Neural progenitor cell (in vitro differentiated cells): Measurements from ENCODE around the gene MT1G. TPM values are rescaled to one million over a fixed set of nuclear protein-coding genes. Genes with fewer than 3 reads are reported as not detected.

ENCODE experiments used
- DNase-seq: peaks from one replicate; pipeline ENCODE4 v3.0.0-alpha.2; 2016; ENCODE audit warnings: low spot score
- H2AFZ ChIP-seq: fragments of 200-600 bp; sonication (generic); replicated peaks from 2 replicates; pipeline ENCODE4 v1.6.1; 2016; ENCODE audit warnings: antibody characterized with exemption
- H3F3A ChIP-seq: fragments of 200-600 bp; sonication (generic); 2 replicates; pipeline ENCODE4 v1.6.1; 2016; ENCODE audit warnings: antibody characterized with exemption, low read depth
- H3K27ac ChIP-seq: fragments of 200-600 bp; sonication (generic); 2 replicates; pipeline ENCODE4 v1.5.1; 2016; ENCODE audit warnings: mild to moderate bottlenecking
- H3K27me3 ChIP-seq: fragments of 200-600 bp; sonication (generic); 2 replicates; pipeline ENCODE4 v1.6.1; 2016; ENCODE audit warnings: mild to moderate bottlenecking, moderate library complexity
- H3K36me3 ChIP-seq: fragments of 200-600 bp; sonication (generic); 2 replicates; pipeline ENCODE4 v1.5.1; 2016
- H3K4me1 ChIP-seq: fragments of 200-600 bp; sonication (generic); 2 replicates; pipeline ENCODE4 v1.6.1; 2016; ENCODE audit warnings: mixed run types
- H3K4me2 ChIP-seq: fragments of 200-600 bp; sonication (generic); 2 replicates; pipeline ENCODE4 v1.6.1; 2016
- H3K4me3 ChIP-seq: fragments of 200-600 bp; sonication (generic); 2 replicates; pipeline ENCODE4 v1.5.1; 2016
- H3K79me2 ChIP-seq: fragments of 200-600 bp; sonication (generic); 2 replicates; pipeline ENCODE4 v1.6.1; 2016; ENCODE audit warnings: low read depth
- H3K9ac ChIP-seq: fragments of 200-600 bp; sonication (generic); 2 replicates; pipeline ENCODE4 v1.6.1; 2016
- H3K9me3 ChIP-seq: fragments of 200-600 bp; sonication (generic); 2 replicates; pipeline ENCODE4 v1.5.1; 2016; ENCODE audit warnings: low read depth
- H4K20me1 ChIP-seq: fragments of 200-600 bp; sonication (generic); 2 replicates; pipeline ENCODE4 v1.6.1; 2016; ENCODE audit warnings: low read depth
- H3K27ac Mint-ChIP-seq: 3 replicates; pipeline ENCODE4 v1.8.0; 2021; ENCODE audit warnings: mixed read lengths
- H3K27me3 Mint-ChIP-seq: 2 replicates; pipeline ENCODE4 v1.8.0; 2022; ENCODE audit warnings: low read depth, mild to moderate bottlenecking, inconsistent platforms, moderate library complexity, mixed read lengths; ENCODE audit not compliant: insufficient read depth
- H3K36me3 Mint-ChIP-seq: 3 replicates; pipeline ENCODE4 v1.8.0; 2021; ENCODE audit warnings: mixed read lengths
- H3K4me1 Mint-ChIP-seq: 3 replicates; pipeline ENCODE4 v1.8.0; 2021; ENCODE audit warnings: mixed read lengths
- H3K4me3 Mint-ChIP-seq: 3 replicates; pipeline ENCODE4 v1.8.0; 2021; ENCODE audit warnings: mild to moderate bottlenecking, moderate library complexity, mixed read lengths
- H3K9me3 Mint-ChIP-seq: 3 replicates; pipeline ENCODE4 v1.8.0; 2020; ENCODE audit warnings: mixed read lengths
- CTCF ChIP-seq: fragments of 200-600 bp; sonication (generic); IDR thresholded peaks from 2 replicates; pipeline ENCODE4 v1.5.1; 2017; ENCODE audit warnings: antibody characterized with exemption, mild to moderate bottlenecking
- EZH2 ChIP-seq: fragments of 200-600 bp; sonication (generic); IDR thresholded peaks from 2 replicates; pipeline ENCODE4 v1.6.1; 2017; ENCODE audit warnings: antibody characterized with exemption, mild to moderate bottlenecking, moderate library complexity
- EZH2phosphoT487 ChIP-seq: fragments of 200-600 bp; sonication (generic); IDR thresholded peaks from 2 replicates; pipeline ENCODE4 v1.6.1; 2017; ENCODE audit warnings: antibody characterized with exemption
- total RNA-seq: library from RNA; depleted of rRNA; stranded (reverse); fragments of >200 nt; gene quantifications from 2 replicates; pipeline ENCODE4 v1.2.3, GENCODE V29; 2015; ENCODE audit warnings: low replicate concordance

MT1G gene
- total RNA-seq, 1 donor from 2014 or later, result not detected

GRCh38 chr16:56657555-56658326, 10.1 kb downstream of the MT1G start, which contains the start of gene MT1F:
Gene MT1F, plus strand, starts transcription at chr16:56657959. Its CDS starts 100 bp downstream, at chr16:56658059.
- Histone ChIP-seq H3F3A (peaks cover 13% of the 10 kb centered on the region), H2AFZ (peak within 1 kb of the TSS; percentile 74), H3K9me3 (no peaks in the 10 kb centered on the region), H3K4me1 (peaks cover 7% of the 10 kb centered on the region), H3K79me2 (no peaks in the 10 kb centered on the region), H3K27ac (no peak within 1 kb of the TSS), H3K4me2 (peak within 1 kb of the TSS; percentile 86), H3K36me3 (no peaks in the 10 kb centered on the region), H4K20me1 (peaks cover 8% of the 10 kb centered on the region), H3K4me3 (peak within 1 kb of the TSS; percentile 56), H3K27me3 (peaks cover 97% of the 10 kb centered on the region), H3K9ac (no peak within 1 kb of the TSS)
- Mint-ChIP-seq H3K9me3 (no peaks in the 10 kb centered on the region), H3K36me3 (no peaks in the 10 kb centered on the region), H3K27ac (no peak within 1 kb of the TSS), H3K4me1 (peaks cover 12% of the 10 kb centered on the region), H3K4me3 (peak within 1 kb of the TSS; percentile 88), H3K27me3 (peaks cover 52% of the 10 kb centered on the region)
- no peak for TF ChIP-seq CTCF
- peak; percentile 23 for TF ChIP-seq EZH2phosphoT487
- TF ChIP-seq EZH2, result peak; percentile 61
- DNase-seq, result peak; percentile 89

GRCh38 chr16:56653218-56653617, 14.6 kb downstream of the MT1G start:
- no peaks in the 10 kb centered on the region for H3K9me3 Mint-ChIP-seq
- peaks cover 4% of the 10 kb centered on the region for H3K4me1 ChIP-seq
- peaks cover 11% of the 10 kb centered on the region for H3F3A ChIP-seq
- peaks cover 5% of the 10 kb centered on the region for H4K20me1 ChIP-seq
- H3K27ac ChIP-seq, result no peak overlapping the region
- no peak overlapping the region for H2AFZ ChIP-seq
- TF ChIP-seq EZH2 (no peak), EZH2phosphoT487 (no peak), CTCF (no peak)
- peaks cover 97% of the 10 kb centered on the region for H3K27me3 ChIP-seq
- H3K4me3 Mint-ChIP-seq, result no peak overlapping the region
- no peak overlapping the region for H3K27ac Mint-ChIP-seq
- H3K36me3 Mint-ChIP-seq, result no peaks in the 10 kb centered on the region
- H3K9ac ChIP-seq, result no peak overlapping the region
- H3K4me1 Mint-ChIP-seq, result peaks cover 7% of the 10 kb centered on the region
- no peak overlapping the region for H3K4me2 ChIP-seq
- peaks cover 34% of the 10 kb centered on the region for H3K27me3 Mint-ChIP-seq
- H3K4me3 ChIP-seq, result no peak overlapping the region
- H3K36me3 ChIP-seq, result no peaks in the 10 kb centered on the region
- no peak for DNase-seq
- H3K9me3 ChIP-seq, result no peaks in the 10 kb centered on the region
- no peaks in the 10 kb centered on the region for H3K79me2 ChIP-seq

GRCh38 chr16:56652600-56652999, 15.3 kb downstream of the MT1G start:
- Mint-ChIP-seq H3K9me3 (no peaks in the 10 kb centered on the region), H3K4me1 (peaks cover 3% of the 10 kb centered on the region), H3K27ac (no peak overlapping the region), H3K4me3 (no peak overlapping the region), H3K27me3 (peaks cover 34% of the 10 kb centered on the region), H3K36me3 (no peaks in the 10 kb centered on the region)
- H3K9me3 ChIP-seq, result no peaks in the 10 kb centered on the region
- no peaks in the 10 kb centered on the region for H3K4me1 ChIP-seq
- H3K27me3 ChIP-seq, result peaks cover 97% of the 10 kb centered on the region
- no peaks in the 10 kb centered on the region for H3K79me2 ChIP-seq
- no peak overlapping the region for H3K4me3 ChIP-seq
- DNase-seq, result no peak
- no peak overlapping the region for H3K27ac ChIP-seq
- no peak overlapping the region for H3K9ac ChIP-seq
- no peak overlapping the region for H2AFZ ChIP-seq
- TF ChIP-seq CTCF (no peak), EZH2 (no peak), EZH2phosphoT487 (no peak)
- H3K36me3 ChIP-seq, result no peaks in the 10 kb centered on the region
- peaks cover 7% of the 10 kb centered on the region for H4K20me1 ChIP-seq
- H3K4me2 ChIP-seq, result no peak overlapping the region
- peaks cover 5% of the 10 kb centered on the region for H3F3A ChIP-seq
